Measurements from ENCODE around the gene CD48. TPM values are rescaled to one million over a fixed set of nuclear protein-coding genes. Genes with fewer than 3 reads are reported as not detected.
"Not testable (repeated sequence)": the region's sequence is repeated elsewhere in the genome, so short reads cannot be mapped to it uniquely, and the experiment has no call there.

The CD48 gene
- total RNA-seq, 6 experiments from 2014 or later = not detected

DNA sequence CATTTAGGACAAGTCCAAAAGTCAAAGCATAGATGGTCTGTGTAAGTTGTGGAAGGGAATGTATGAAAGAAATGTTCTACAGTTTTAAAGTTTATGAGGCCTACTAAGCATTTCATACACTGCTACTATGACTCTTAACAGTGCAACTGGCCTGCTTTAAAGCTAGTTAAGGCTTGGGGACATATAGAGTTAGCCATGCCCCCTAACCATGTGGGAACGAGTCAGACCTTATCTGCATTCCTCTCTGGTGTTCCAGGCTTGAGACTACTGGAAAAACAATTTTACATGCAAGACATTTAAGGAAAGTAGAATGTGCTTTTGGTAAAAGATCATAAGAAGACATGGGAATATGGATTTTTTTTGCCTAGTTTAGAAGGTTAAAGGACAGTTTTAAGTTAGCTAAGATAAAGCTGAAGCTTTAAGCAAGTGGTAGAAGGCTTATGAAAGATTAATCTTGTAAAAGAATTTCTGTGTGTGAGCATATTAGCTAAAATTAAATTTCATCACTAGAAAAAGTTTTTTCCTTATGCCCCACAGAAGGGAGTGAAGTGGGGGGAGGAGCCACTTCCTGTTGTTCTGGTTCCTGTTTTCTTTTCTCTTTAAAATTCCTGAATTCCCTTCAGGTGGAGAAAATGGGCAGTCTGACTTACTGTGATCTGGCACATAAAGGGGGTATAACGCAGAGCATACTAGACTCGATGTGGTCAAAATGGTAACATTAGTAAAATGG is 8.9 kb upstream of the CD48 start:
- Mint-ChIP-seq H3K27me3 (ENCODE audit: insufficient read depth) (peaks cover 17% of the 10 kb centered on the region), H3K4me1 (ENCODE audit: low read depth) (no peaks in the 10 kb centered on the region), H3K36me3 (ENCODE audit: low read depth) (no peaks in the 10 kb centered on the region), H3K9me3 (no peaks in the 10 kb centered on the region), H3K27ac (no peak overlapping the region), H3K4me3 (no peak overlapping the region)
- no peak for TF ChIP-seq CTCF (IDR thresholded peaks at IDR 0.05)
- no peak for DNase-seq

DNA sequence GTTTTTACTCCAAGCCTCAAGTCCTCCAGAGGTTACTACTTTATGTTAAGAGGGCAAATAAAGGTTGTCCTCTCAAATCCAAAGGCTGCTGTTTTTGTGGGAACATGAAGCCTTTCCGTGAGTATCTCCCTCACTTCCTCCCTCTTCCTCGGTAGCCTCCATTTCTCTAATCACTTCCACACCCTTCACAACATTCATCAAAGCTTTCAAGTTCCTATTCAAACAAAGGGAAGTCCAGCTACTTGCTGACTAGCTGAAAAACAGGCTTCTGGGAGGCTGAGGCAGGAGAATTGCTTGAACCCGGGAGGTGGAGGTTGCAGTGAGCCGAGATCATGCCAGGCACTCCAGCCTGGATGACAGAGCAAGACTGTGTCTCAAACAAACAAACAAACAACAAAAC is 6.6 kb upstream of the CD48 start:
- peaks cover 17% of the 10 kb centered on the region for H3K27me3 Mint-ChIP-seq (ENCODE audit: insufficient read depth)
- no peaks in the 10 kb centered on the region for H3K36me3 Mint-ChIP-seq (ENCODE audit: low read depth)

DNA sequence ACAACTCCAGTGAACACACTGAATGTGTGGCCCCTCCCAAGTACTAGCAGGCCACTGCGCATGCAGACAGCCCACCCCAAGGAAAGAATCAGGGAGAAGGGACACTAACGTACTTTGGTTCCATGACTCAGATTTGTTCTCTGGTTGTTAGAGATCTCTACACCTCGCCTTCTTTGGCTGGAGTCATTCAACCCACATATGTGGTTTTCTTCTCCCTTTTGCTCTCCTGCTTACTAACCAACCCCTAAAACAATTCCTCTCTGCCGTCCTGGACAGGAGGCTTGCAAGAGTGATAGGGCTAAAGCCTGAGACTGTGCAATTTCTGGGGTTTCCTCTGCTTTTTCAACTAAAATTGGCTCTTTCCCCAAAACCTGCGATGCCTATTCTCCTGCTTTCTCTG is 5.7 kb upstream of the CD48 start:
- DNase-seq = no peak
- no peak overlapping the region for H3K27ac Mint-ChIP-seq
- peaks cover 14% of the 10 kb centered on the region for H3K27me3 Mint-ChIP-seq (ENCODE audit: insufficient read depth)
- no peaks in the 10 kb centered on the region for H3K36me3 Mint-ChIP-seq (ENCODE audit: low read depth)
- H3K9me3 Mint-ChIP-seq = no peaks in the 10 kb centered on the region
- no peak overlapping the region for H3K4me3 Mint-ChIP-seq
- no peak for TF ChIP-seq CTCF (IDR thresholded peaks at IDR 0.05)
- H3K4me1 Mint-ChIP-seq (ENCODE audit: low read depth) = no peaks in the 10 kb centered on the region

More for the DNA sequence above, 6.6 kb upstream of the CD48 start:
- no peak overlapping the region for H3K27ac Mint-ChIP-seq
- no peaks in the 10 kb centered on the region for H3K4me1 Mint-ChIP-seq (ENCODE audit: low read depth)
- H3K9me3 Mint-ChIP-seq = no peaks in the 10 kb centered on the region
- H3K4me3 Mint-ChIP-seq = no peak overlapping the region
- DNase-seq = no peak
- TF ChIP-seq CTCF (IDR thresholded peaks at IDR 0.05) = no peak

GRCh38 chr1:160716013-160716412 is 4.4 kb upstream of the CD48 start:
- H3K27ac Mint-ChIP-seq = no peak overlapping the region
- TF ChIP-seq CTCF (IDR thresholded peaks at IDR 0.05) = no peak
- H3K9me3 Mint-ChIP-seq = no peaks in the 10 kb centered on the region
- H3K36me3 Mint-ChIP-seq (ENCODE audit: low read depth) = no peaks in the 10 kb centered on the region
- H3K4me1 Mint-ChIP-seq (ENCODE audit: low read depth) = no peaks in the 10 kb centered on the region
- H3K4me3 Mint-ChIP-seq = no peak overlapping the region
- H3K27me3 Mint-ChIP-seq (ENCODE audit: insufficient read depth) = peaks cover 14% of the 10 kb centered on the region
- DNase-seq = no peak

GRCh38 chr1:160714034-160714648 is 2.5 kb upstream of the CD48 start:
- H3K9me3 Mint-ChIP-seq; H3K4me3 Mint-ChIP-seq; H3K27ac Mint-ChIP-seq; DNase-seq; H3K36me3 Mint-ChIP-seq (ENCODE audit: low read depth); H3K4me1 Mint-ChIP-seq (ENCODE audit: low read depth): not testable (repeated sequence)
- H3K27me3 Mint-ChIP-seq (ENCODE audit: insufficient read depth) = peaks cover 10% of the 10 kb centered on the region

GRCh38 chr1:160713161-160713560 is 1.5 kb upstream of the CD48 start:
- Mint-ChIP-seq H3K27ac (no peak overlapping the region), H3K36me3 (ENCODE audit: low read depth) (no peaks in the 10 kb centered on the region), H3K9me3 (no peaks in the 10 kb centered on the region), H3K4me1 (ENCODE audit: low read depth) (no peaks in the 10 kb centered on the region), H3K4me3 (no peak overlapping the region), H3K27me3 (ENCODE audit: insufficient read depth) (peaks cover 8% of the 10 kb centered on the region)
- no peak for TF ChIP-seq CTCF (IDR thresholded peaks at IDR 0.05)
- DNase-seq = no peak

DNA sequence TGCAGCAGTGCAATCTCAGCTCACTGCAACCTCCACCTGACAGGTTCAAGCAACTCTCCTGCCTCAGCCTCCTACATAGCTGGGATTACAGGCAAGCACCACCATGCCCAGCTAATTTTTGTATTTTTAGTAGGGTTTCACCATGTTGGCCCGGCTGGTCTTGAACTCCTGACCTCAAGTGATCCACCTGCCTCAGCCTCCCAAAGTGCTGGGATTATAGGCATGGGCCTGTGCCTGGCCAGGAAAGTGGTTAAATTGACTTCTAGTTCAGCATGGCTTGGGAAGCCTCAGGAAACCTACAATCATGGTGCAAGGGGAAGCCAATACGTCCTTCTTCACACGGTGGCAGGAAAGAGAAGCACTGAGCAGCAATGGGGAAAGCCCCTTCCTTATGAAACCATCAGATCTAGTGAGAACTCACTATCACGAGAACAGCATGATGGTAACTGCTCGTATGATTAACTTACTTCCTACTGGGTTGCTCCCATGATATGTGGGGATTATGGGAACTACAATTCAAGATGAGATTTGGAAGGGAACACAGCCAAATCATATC is 981 bp upstream of the CD48 start:
- not testable (repeated sequence) for DNase-seq; H3K36me3 Mint-ChIP-seq (ENCODE audit: low read depth); H3K4me1 Mint-ChIP-seq (ENCODE audit: low read depth); H3K4me3 Mint-ChIP-seq; H3K27me3 Mint-ChIP-seq (ENCODE audit: insufficient read depth); H3K9me3 Mint-ChIP-seq; H3K27ac Mint-ChIP-seq

All from HFFc6 (cell line).